SKM-1 treated with dmso at 0.1 percent for 144 hours (cell line): ENCODE data around the gene EHD4.

Experiments used
- DNase-seq: peaks from one replicate; lab custom pipeline; 2025; ENCODE audit not compliant: unreplicated experiment; lab: John Stamatoyannopoulos, UW

Gene EHD4

DNA sequence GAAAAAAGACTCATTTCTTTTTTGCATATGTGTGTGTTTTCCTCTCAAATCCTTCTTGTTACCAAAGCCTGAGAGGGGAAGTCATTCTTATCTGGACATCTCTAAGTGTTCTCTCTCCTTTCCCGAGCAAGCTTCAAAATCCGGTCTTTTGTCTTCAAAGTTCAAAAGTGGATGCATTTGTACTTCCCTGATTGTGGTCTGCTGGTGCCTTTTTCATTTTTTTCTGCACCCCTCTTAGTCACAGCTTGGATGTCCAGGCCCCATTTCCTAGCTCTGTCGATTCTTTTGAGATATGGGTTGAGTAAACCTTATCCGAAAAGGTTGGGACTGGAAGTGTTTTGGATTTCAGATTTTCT lies 34.8 kb downstream of the EHD4 start:
- DNase-seq = no peak

DNA sequence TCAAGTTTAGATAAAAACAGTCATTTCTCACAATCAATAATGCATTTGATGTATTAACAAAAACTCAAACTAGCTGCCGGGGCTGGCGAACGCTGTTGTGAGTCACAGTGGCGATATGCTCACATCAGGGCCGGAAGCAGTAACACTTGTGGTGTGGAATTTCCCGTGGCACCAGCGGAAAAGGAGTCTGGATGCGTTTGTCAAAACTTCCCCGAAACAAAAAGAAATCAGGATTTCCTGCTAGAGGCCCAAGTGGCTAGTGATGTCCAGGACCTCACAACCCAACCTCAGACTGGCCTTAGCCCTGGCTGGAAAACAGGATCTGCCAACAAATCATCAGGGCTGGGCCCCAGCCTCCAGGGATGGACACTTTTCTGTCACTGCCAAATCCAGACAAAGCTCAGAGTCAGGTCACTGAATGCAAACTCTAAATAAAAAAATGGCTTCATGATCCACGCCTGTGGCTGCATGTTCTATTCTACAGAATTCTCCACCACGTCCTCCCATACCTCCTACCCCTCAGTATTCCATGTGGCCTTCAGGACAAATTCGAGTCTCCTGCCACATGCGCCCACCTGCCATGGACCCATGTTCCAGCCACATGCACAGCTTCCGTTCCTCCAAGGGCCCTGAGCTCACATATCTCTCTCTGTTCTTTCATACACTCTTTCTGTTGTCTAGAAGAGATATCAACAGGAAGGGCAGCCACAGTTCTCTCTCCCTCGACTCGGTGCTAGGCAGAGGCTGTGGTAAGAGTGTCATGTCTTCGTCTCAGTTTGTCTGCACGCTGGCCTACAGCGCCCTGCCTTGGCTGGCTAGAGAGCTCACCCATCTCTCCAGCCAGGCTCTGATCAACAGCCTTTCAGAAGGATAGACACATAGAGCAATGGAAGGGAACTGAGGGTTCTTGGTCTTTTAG lies 35.4 kb downstream of the EHD4 start:
- no peak for DNase-seq

DNA sequence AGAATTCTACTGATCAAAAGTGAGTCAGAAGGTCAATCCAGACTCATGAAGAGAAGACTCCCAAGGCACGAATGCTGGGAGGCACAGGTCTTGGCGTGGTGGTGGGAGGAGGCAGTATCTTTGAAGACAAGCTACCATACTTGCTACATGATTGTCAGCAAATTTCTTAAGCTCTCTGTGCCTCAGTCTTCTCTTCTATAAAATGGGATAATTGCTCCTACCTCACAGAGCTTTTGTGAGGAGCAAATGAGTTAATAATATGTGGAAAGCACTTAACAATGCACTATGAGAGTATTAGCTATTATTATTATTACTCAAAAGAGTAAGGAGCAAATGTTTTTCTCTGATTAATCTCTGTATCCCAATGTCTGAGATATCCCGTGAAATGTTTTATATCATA lies 36.2 kb downstream of the EHD4 start:
- DNase-seq = no peak

DNA sequence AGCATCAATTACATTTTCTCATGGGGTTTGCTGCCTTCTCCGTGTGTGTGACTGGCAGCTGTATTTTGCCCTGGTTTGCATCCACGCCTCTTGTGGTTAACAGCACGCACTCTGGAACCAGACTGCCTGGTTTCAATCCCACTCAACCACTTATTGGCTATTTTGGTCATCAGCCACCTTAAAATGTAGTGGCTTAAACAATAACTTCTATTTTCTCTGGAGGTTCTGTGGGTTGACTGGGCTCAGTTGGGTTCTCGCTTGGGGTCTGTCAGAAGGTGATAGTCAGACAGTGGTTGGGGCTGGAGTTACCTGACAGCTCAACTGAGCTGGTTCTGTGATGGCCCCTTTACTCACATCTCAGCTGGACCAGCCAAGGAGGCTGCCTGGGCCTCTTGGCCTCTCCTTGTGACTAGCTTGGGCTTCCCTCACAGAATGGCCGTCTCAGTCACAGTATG lies 36.8 kb downstream of the EHD4 start:
- DNase-seq = no peak

DNA sequence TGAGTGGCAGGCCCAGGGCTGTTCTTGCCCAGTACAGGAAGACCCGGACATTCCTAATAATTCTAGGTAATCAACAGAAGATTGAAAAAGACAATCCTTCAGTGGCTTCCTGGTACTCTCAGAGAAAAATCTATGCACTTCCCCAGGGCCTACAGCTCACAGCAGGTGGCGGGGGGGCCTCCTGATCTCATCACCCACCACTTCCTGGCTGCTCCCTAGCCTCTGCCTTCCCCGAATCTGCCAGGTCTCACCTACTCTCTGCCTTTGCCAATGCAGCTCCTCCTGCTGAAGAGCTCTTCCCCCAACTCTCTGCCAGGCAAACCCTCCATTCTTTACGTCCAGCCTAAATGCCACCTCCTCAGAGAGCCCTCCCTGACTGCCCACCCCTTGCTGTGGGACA lies 37.5 kb downstream of the EHD4 start:
- DNase-seq = no peak

DNA sequence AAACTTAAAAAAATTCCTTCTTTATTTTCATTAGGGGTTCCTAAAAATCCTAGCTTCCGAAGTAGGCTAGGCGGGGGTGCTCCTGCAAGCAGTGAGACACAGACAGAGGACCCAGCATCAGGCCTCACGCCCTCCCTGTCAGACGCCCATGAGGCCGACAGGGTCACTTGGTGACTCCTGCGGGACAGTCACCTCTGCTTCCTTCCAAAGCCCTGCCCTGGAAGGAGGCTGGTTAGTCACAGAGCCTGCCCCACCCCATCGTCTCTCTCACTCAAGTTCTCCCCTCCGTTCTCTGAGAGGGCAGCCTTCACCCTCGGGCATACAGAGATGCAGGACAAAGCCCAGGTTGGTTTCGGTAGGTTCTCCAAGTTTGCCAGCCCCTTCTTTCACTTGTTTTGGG lies 38.6 kb downstream of the EHD4 start:
- DNase-seq = no peak

DNA sequence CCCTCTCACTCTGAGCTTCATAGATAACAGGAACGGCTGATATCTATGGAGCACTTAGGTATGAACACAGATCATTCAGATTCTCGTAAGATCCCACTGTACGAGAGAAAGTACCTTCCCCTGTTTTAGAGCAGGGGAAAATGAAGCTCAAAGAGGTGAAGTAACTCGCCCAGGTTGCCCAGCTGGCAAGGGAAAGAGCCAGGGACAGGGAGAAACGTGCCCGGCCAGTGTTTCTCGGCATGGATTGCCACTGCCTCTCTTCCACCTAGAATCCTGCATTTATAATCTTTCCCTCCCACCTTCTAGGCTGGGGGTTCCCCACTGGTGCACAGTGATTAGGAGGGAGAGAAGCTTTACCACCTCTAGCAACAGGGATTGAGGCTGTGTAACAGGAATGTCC lies 39.0 kb downstream of the EHD4 start:
- DNase-seq = no peak

DNA sequence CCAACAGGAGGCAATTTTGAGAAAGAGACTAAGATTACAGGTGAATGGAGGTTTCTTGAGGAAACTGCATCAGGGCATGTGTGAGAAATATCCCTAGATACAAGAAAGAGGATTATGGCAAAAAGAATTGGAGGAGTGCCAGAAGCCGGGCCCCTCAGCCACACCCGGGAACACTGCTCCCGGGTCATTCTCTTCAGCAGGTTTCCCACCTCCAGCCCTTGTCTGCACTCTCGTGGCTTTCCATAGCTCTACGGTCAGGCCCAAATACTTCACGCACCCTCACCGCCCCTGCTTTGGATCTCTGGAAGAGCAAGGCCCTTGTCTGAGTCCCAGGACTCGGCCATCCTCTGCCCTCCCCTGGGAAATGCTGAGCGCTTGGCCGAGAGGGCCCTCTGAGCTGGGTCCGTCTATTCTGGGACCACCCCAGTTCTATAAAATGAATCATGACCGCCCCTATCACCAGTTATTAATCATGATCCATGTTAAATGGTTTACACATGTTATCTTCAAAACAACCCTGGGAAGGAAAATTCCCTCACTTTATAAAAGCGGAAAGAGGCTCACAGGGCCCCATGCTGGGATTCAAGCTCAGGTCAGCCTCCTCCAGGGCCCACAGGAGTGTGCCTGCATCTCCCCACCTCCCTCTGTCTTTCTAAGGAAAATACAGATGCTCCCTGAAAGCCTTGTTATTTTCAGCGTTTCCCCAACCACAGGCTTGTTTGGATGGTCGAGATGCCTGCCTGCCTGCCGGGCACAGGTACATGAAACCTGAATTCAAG lies 39.7 kb downstream of the EHD4 start:
- DNase-seq = no peak

DNA sequence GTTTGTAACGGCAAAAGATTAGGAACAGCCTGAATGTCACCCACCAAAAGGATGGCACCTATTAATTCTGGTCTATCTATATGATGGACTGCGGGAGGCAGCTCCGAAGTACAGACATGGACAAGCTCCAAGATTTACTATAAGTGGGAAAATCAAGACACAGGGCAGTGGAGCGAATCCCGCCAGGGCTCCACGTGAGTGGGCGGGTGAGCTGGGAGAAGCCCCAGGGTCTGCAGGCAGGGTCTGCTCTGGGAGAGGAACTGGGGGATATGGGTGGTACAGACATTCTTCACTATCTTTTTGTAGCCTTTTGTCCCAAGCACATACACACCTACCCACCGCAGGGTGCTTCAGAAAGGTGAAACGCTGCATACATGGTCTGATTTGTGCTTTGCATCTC lies 40.3 kb downstream of the EHD4 start:
- DNase-seq = no peak

DNA sequence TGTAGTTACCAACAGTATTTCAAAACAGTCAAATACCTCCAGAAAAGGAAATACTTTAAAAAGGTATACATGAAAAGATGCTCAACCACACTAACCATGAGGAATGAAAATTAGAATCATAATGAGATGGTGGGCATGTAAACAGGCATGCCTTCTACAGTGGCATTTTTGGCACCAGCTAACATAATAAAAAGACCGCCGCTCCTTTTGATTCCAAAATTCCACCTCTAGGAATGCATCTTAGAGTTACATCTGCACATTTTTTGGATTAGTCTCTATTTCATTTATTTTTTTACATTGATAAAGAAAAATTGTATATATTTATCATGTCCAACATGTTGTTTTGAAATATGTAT lies 41.5 kb downstream of the EHD4 start:
- DNase-seq = no peak

DNA sequence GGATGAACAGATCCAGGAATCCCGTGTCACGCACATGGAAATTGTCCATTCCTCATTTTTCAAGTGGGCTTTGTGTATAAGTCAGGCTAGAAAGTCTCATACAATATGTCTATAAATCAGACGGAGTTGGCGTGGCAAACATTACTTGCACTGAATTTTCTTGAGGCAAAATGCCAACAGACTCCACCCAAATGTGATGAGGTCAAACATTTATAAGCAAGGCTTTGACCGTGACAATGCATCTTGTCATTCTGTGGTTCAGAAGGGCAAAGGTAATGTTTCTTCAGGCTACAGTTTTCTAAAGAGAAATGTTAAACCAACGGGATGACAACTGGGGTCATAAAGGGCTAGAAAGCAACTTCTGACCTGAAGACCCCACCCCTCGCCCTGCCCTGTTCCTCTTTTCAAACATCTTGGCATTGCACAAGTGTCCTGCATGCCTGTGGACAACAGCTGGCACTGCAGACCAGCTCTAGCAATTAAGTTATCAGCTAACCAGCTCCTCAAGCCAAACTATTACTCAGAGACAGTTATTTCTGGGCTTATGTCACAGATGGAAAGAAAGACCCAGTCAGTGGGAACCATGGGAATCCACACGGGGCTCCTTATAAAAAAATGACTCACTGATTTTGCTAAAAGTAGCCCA lies 42.0 kb downstream of the EHD4 start:
- peak; percentile 63 for DNase-seq

DNA sequence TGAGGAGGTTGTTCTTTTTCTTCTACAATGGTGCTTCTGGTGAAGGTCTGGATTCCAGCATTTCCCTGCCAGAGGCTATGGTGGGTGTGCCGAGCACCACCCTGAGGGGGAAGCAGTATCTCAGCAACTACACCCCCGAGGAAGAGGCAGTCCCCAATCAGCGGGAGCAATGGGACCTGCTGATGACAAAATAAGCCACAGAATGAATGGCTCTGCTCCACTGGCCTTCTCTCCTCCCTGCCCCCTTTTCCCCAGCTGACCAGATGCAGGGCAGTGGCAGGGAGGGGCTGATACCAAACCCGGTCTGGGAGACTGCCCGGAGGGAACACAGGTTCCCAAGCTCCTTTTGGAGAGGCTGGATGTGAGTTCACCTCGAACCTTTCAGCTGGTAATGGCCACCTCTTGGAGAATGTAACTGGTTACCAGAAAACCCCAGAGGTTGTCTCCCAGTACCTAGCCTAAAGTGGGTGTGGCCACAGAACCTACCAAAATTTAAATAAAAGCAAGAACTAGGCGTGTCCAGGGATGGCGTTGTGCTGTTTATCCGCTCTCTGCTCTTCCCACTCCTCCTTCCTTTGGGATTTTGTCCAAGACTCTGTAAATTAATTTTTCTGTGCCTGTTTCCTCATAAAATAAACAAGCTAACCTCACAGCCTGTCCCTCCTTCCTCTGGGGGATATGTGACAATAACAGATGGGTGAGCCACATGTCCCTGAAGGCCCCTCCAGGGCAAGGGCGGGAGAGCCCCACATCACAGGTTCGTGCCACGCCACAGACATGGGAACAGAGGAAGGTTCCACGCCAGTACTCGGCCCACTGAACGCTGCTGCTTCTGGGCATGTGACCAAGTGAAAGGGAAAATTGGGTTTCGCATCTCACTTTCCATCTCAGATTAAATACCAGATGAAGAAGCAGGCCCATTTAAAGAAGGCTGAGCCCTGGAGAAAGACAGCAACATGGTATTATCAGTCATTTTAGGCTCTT lies 43.4 kb downstream of the EHD4 start:
- DNase-seq = no peak

DNA sequence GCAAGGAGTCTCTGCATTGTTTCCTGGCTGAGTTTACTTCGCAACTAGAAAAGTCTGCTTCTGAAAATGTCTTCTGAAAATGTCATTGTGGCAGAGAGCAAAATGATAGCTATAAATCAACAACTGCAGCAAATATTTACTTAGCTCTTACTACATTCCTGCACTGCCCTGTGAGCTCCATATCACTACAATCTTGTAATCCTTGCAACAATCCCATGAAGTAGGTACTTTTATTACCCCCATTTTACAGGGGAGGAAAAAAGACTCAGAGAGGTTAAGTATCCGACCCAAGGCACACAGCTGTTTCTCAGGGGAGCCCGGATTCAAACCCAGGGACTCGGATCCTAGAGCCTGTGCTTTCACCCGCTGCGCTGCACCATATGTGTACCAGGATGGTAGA lies 44.3 kb downstream of the EHD4 start:
- DNase-seq = no peak

DNA sequence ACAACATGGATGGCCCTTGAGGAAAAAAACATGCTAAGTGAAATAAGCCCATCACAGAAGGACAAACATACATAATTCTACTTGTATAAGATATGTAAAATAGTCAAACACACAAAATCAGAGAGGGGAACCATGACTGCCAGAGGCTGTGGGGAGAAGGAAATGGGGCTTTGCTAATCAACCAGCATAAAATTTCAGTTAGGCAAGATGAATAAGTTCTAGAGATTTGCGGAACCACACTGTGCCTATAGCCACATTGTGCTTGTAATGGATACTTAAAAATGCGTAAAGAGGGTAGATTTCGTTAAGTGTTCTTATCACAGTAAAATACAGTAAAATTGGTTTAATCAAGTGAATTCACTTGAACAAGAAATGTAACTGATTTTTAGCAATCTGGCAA lies 44.8 kb downstream of the EHD4 start:
- DNase-seq = no peak

DNA sequence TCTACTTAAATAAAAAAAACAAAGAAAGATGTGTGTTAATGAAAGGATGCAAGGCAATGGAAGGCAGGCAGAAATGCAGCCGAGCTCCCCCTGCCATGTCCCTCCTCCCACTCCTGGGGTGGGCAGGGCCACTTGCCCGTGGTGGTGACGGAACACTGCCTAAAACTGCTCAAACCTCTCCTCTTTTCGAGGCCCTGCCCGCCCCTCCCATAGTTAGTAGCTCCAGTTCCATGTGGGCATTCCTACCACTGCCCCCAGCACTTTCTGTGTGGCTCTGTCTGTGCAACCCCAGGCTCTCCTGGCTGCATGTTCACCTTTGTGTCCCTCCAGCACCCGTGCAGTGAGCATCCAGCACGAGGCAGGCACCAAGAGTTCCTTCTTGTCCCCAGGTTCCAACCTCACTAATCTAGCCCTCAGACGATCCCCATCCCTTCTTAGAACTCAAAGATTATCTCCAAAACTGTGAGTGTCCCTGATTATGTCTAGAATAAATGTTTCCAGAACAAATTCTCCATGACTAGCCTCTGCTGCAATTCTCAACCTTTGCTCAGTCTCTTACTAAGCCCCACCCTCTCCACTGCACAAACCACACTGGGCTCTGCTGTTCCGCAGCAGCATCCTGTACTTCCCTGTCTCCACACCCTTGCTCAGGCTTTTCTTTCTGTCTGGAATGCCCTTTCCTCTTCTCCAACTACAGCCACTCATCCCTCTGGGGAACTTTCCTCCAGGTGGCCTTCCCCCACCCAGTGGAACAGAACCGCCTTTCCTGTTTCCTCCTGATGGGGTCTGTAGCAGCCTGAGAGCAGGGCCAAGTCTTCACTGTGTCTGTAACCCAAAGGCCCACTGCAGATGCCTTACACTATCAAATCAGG lies 45.9 kb downstream of the EHD4 start:
- no peak for DNase-seq

DNA sequence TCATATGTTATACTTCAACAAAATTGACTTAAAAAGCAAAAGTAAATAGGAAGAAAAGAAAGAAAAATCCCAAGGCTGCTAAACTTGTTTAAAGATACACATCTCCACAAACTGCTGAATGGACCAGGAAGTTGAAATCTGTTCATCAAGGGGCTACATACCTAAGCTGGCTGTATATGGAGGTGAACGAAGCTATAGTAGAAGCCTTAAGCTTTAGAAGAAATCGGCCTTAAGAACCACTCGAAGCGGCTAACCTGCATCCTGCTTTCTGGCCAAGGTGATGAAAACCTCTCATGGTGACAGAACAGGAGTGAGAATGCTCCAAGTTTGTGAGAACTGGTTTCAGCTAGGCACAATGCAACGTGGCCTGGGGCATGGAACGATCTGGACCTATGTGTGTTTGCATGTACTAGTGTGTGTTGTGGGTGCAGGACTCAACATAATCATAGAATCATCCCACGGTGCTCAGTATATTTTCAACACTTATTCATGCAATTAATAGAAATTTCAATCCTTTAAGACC lies 47.2 kb downstream of the EHD4 start:
- no peak for DNase-seq

DNA sequence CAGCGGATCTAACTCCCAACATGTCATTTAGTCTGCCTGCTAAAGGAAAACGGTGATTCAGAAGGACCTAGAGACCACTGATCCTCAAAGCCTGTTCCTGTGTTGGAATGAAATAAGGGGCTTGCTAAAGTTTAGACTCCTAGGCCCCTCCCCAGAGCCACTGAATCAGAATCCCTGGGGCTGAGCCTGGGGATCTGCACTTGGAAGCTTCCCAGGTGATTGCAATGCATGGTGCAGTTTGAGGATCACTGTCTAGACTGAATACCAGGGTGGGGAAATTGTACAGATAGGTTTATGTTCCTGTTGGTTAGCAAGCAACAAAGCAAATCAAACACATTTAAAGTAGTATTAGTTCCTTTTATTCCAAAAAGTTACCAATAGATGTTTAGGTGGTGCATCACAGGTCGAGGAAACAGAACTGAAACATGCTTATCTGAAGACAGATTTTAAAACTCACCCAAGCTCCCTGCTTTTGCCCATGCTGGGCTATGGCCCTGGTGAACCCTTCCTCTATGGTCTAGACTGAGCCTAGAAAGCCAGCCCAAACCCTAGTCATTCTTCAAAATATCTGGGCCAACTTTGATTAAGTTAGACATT lies 48.9 kb downstream of the EHD4 start:
- no peak for DNase-seq

DNA sequence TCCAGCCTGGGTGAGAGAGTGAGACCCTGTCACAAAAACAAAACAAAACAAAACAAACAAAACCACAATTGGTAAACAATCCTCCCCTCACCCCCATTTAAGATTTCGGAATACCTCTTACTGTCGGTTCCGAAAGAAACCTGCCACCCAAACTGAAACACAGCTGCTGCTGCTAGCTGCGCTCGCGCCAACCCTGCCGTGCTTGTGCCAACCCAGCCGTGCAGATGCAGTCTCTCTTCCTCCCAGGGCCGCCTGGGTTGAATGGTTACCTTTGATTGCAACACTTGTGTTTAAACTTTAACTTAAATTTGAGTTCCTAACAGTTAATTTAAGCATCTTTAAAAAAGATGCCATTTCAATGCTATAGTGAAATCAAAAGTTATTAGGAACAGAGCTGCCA lies 50.0 kb downstream of the EHD4 start:
- no peak for DNase-seq

DNA sequence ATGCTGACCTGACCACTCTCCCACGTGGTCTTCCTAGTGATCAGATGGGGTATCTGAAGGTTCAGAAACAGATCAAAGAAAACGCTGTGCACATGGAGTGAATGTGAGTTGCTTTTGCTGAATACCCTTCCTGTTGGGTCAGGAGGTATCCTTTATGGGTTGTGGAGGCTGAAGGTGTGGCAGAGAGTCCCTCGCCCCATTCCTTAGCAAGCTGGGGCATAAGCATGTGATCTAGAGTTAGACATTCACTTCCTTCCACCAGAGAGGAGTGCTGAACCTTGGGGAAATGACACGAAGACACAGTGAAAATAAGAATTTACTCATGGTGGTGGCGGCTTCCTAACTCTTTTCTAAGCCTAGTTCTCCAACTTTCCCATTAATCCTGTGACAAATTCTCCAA lies 50.7 kb downstream of the EHD4 start:
- DNase-seq = no peak
